Activated CD4-positive, alpha-beta T cell treated with anti-CD3 and anti-CD28 coated beads, Interleukin-2, amount 50 U/mL, for 48 hours (primary cell): ENCODE data around the gene DNALI1.

Experiments used
- DNase-seq, 2 experiments: peaks; one replicate each; pipeline ENCODE4 v3.0.0-alpha.2; 2020

Gene DNALI1

DNA sequence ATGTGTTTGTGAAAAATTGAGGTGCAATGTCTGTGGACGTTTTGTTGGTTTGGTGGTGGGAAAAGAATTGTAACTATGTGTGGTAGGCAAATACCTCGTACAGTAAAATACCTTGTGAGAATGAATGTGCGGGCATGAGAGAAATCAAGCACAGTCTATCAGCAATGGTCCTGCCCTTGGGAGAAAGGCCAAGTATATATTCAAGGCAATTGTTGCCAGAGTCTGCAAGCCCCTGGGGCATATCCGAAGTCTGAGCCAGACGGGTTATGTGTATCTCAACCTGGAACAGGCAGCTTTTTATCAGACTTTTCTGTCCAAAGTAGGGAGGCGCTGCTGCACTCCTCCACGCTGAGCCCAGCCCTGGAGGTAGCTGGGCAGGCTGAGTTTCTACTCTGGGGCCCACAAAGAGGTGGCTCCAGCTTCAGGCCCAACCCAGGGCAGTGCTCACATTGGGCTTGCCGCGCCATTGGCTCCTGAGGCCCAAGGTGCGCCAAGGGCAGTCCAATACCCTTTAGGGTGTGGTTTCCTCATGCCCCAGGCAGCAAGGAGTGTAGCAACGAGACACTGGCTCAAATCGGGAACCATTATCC is 48.4 kb downstream of the DNALI1 start:
- DNase-seq, result no peak

DNA sequence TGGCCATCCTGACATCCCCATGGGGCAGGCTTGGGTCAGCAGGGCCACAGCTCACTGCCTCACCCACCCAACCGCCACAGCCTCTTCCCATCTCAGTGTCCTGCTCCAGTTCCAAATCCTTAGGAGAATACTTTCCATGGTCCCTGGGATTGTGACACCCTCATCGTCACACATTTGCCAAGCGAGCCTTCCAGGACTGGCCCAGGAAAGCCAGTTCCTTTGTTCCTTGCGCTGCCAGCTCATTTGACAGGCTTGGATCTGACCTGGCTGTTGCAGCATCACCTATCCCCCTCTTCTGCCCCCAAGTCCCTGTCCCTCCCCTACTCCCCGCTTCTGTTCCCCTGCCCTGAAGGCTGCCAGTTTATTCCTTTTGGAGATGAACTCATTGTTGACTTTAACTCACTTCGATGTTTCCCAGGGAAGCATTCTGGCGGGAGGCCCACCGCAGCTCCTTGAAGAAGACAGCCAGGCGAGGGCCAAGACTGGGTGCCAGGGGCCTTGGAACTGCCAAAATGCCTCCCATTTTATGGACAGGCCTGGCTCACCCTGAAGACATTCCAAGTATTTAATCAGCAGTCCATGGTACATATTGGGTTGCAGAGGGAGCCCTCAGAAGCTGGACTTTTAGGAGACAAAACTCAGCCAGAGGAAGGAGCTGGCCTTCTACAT is 49.2 kb downstream of the DNALI1 start:
- DNase-seq, result no peak

DNA sequence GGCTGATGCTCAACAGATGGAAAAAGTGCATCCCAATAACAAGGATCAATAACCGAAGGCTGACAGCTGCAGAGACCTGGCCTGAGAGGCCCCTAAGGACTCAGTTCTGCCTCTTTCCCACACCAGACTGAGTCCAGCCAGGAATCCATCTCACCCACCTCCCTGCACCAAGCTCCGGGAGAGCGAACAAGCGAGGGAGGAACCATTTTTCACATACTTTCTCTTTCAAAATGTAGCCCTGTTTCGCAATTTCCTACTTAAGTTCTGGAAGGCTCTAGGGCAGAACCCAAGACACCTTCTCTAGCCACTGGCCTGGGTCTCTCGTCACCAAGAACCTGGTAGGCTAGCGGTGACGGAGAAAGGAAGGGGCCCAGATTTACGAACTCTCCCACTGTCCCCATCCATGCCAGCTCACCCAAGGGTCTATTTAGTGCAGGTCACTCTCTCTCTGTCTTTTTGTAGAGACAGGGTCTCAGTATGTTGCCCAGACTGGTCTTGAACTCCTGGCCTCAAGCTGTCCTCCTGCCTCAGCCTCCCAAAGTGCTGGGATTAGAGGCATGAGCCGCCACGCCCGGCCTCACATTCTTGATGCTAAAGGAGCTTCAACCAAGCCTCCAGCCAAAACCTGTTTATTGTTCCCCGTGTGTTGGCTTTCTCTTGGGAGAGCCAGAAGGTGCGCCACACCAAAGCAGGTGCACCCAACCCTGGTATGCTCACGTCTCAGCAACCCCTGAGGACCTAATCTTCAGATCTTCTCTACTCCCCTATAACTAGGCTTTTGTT is 49.9 kb downstream of the DNALI1 start:
- DNase-seq, result no peak

DNA sequence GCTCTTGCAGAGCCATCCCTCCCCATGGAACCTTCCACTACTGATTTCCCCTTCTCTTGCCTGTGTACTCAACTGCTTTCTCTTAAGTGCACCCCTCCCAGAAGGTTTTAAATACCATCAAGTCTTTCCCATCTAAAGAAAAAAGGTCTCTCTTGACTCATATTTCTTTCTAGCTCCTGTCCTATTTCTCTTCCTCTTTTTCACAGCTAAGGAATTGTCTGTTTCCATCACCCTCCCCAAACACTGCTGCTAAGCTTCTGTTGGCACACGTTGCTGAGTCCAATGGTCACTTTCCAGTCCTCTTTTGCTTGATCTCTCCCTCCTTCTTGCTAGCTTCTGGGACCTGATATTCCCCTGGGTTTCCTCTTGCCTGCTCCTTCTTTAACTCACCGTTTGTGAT is 52.3 kb downstream of the DNALI1 start:
- DNase-seq, result no peak

DNA sequence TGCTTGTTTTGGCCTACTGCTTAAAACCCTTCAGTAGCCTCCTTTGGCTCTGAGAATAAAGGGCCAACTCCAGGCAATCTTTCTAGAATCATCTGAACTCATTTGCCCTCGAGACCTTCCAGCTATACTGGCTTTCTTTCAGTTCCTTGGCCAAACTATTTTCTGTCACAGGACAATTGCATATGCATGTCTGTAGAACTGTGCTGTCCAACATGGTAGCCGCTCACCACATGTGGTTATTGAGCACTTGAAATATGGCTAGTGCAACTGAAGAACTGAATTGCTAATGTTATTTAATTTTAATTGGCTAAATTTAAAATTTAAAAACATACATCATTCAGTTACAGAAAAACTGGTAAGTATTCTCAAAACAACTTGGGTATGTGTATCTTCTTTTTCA is 53.3 kb downstream of the DNALI1 start:
- no peak for DNase-seq

DNA sequence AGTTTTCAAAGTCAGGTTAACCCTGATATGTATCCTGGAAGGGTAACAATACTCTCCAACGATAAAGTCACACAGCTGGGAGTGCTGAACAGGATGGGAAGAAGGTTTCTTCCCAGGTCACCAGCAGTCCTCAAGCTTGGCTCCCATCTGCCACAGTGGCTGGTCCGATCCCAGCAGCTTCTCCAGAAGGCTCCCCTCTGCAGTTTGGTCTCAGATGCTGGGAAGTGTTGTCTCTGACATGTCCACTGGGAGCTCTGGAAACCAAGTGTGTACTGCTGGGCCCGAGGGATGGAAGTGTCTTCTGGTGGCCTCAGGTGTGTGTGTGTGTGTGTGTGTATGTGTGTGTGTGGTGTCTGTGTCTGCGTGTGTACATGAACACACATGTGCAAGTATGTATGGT is 55.4 kb downstream of the DNALI1 start:
- DNase-seq, result no peak

DNA sequence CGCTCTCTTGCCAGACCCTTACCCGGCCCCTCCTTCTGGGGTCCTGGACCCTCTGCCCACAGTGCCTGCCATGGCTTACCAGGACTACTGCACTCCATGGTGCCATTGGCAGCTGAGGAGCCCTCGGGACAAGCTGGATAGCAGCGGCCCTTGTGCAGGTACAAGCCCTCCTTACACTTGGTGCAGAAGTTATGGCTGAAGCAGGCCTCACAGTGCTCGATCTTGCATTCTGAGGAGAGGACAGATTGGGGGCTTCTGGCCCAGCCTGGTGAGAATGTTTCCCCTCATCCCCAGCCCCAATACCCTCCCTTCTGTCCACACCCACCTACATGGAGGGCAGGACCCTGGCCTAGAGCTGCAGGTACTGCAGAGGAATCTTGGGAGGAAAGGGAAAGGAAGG is 57.4 kb downstream of the DNALI1 start:
- no peak for DNase-seq

DNA sequence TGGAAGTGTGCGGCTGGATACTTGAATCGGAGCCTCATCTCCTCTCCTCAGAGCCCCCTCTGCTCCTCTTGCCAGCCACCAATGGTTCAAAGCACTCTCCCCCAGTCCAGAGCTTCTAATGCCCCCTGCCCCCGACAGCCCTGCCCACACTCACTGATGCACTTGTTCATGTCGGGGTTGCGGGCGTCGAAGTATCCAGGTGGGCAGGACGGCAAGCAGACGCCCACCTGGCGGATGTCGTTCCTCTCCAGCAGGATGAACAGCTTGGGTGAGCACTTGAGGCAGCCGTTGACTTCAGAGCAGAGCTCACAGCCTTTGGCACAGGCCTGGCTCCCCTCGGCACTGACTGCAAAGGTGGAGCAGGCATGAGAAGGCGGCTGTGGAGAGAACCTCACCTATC is 59.6 kb downstream of the DNALI1 start:
- no peak for DNase-seq
